GM19025 (cell line): ENCODE results near the gene HPCAL4.

Source experiments
- ATAC-seq: cut with Tn5 transposase; IDR thresholded peaks from one replicate; pipeline ENCODE4 v1.9.1; 2021; ENCODE audit warnings: mild to moderate bottlenecking, low read depth, moderate library complexity; ENCODE audit not compliant: unreplicated experiment

Gene HPCAL4

GRCh38 chr1:39631361-39632322, 59.6 kb downstream of the HPCAL4 start:
- no peak for ATAC-seq

DNA sequence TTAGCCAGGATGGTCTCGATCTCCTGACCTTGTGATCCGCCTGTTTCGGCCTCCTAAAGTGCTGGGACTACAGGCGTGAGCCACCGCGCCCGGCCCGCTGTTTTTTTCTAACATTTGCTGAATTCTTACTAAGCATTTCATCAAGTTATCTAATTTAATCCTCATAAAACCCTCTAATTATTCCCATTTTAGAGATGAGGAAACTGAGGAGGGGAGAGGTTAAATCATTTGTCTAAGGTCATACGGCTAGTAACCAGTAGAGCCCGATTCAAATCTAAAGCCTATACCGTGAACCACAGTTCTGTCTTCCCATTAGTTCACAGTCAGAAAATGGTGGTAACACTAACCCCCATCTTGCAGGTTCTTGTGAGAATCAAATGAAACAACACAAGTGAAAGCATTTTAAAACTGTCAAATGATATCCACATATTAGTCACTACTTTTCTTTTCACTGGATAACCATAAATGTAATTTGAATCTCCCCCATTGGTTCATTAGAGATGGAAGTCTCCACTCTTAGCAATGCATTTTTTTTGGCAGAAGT, 62.4 kb downstream of the HPCAL4 start:
- no peak for ATAC-seq
